ENCODE measurements around the gene L3MBTL4.

Gene L3MBTL4

DNA sequence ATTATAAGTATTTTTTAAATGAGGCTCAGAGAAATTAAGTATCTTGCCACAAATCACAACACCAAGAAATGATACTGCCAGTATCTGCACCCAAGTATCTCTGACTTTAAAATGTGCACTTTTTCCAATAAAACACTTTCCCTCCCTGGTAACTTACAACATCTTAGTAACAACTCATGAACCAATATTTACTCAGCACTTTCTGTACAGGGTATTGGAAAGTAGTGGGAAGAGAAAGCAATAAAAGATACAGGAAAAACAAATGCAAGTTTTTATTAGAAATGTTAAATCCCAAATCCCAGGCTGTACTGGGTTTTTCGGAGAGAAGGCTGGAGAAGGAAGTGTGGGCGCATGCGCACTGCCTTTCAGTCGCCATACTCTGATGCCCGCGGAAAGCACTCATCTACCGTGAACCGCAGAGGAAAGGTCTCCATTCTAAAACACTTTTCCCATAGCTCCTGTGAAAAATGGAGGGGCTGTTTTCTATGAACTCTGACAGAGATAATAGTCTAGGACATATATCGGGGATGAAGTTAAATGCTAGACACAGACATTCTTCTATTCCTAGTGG, 52.1 kb downstream of the L3MBTL4 start:
- no peak for DNase-seq

GRCh38 chr18:6357668-6358067, 57.0 kb downstream of the L3MBTL4 start:
- no peak for DNase-seq

GRCh38 chr18:6355789-6356589, 58.7 kb downstream of the L3MBTL4 start:
- peak; percentile 73 for DNase-seq

- DNase-seq, result peak; percentile 38
Measured at GRCh38 chr18:6352275-6352674, 62.4 kb downstream of the L3MBTL4 start.

- no peak for DNase-seq
Measured at GRCh38 chr18:6342990-6343389, 71.7 kb downstream of the L3MBTL4 start.

GRCh38 chr18:6341709-6342108, 73.0 kb downstream of the L3MBTL4 start:
- no peak for DNase-seq

GRCh38 chr18:6341303-6341702, 73.4 kb downstream of the L3MBTL4 start:
- DNase-seq, result no peak

DNA sequence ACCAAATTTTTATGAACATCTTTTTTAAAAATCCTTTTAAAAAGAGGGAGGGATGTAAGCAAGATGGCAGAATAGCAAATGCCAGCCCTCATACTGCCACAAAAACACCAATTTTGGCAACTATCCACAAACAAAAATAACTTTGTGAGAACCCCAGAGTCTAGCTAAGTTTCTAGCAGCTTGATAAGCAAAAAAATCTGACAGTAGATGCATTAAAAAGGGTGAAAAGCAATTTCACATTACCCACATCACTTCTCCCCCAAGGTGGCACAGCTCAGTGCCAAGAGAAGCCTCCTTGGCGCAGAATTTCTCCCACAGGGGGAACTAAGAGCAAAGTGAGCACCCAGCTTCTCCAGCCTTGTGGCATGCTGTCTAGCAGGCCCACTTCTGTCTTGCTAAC, 74.6 kb downstream of the L3MBTL4 start:
- DNase-seq, result no peak

DNA sequence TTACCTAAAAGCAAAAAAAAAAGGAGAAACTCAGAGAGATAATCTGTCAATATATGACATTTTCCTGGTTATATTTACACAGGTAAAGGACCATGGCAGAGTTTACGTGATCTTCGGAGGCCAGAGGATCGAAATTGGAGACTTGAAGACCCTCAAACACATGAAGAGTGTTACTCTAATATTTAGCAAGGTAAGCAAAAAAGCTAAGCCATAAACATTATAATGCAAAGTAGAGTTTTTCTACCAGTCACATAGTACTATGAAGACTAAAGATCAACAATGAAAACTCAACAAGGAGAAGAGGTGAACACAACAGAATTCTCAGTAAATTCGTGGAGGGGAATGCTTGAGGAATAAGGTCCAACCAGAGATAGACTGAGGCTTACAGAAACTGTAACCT, 78.5 kb downstream of the L3MBTL4 start:
- DNase-seq, result no peak

DNA sequence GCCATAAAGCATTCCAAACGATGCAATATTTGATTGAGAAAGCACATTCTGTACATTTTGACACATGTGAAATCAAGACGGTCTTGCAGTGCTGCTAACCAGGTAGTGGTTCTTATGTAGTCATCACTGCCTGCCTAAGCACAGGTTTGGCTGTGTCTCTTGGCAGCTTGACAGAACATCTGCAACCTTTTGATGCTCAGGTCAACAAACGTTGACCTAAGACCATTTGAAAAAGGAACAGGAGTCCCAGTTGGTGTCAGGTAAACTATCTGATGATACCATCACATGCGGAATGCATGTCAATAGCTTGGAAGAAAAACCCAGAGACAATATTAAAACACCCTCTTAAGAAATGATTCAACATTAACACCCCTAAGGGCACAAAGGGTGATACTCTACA, 80.7 kb downstream of the L3MBTL4 start:
- DNase-seq, result peak; percentile 70

- no peak for DNase-seq
Measured at GRCh38 chr18:6331872-6332271, 82.8 kb downstream of the L3MBTL4 start.

DNA sequence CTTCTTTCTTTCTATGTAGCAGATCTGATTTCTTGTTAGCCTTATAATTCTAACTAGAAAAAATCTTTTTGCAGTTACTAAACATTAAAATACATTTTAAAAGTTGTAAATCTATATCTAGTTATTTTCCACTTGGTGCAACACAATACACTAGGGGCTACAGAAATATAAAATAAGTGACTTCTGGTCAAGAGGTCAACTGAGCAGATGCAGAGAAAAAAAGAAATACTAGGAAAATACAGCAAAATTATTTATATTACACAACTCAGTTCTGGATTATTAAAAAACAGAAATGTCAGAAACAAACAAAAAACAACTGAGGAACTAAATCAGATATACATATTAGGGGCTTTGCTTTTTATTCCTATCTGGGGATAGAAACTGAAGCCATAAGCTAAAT, 83.9 kb downstream of the L3MBTL4 start:
- DNase-seq, result no peak

- DNase-seq, result peak; percentile 34
Measured at GRCh38 chr18:6328621-6329010, 86.1 kb downstream of the L3MBTL4 start.

DNA sequence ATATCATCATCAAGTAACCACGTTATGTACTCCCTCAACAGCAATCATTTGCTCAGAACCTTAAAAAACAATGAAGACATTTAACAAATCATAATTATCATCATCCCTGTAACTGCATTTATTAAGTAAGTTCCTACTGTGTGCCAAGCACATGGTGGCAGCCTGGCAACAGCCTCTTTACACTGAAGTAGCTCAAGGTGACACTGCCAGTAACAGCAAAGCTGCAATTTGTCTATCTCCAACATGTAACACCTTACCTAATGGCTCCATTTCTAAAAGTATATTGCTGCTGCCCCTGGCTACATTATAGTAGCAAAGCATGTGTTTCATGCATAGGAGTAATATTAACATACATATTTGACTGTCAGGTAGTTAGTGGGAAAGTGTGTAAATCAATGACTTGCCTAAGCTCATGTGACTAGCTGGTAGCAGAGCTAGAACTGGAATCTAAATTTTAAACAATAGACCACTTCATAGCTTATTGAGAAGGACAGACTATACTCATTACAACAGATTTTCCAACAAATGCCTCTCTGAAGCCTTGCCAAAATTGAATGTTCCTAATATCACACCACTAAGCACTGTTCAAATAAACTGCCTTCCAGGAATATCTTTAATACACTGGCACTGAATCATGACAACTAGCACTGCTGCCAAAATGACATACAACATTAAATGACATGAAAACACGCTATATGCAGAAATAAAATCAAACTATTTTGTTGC, 86.7 kb downstream of the L3MBTL4 start:
- peak; percentile 60 for DNase-seq

- no peak for DNase-seq
Measured at GRCh38 chr18:6327485-6327884, 87.2 kb downstream of the L3MBTL4 start.

GRCh38 chr18:6326566-6326965, 88.1 kb downstream of the L3MBTL4 start:
- no peak for DNase-seq

GRCh38 chr18:6323319-6323889, 91.3 kb downstream of the L3MBTL4 start:
- DNase-seq, result no peak

DNA sequence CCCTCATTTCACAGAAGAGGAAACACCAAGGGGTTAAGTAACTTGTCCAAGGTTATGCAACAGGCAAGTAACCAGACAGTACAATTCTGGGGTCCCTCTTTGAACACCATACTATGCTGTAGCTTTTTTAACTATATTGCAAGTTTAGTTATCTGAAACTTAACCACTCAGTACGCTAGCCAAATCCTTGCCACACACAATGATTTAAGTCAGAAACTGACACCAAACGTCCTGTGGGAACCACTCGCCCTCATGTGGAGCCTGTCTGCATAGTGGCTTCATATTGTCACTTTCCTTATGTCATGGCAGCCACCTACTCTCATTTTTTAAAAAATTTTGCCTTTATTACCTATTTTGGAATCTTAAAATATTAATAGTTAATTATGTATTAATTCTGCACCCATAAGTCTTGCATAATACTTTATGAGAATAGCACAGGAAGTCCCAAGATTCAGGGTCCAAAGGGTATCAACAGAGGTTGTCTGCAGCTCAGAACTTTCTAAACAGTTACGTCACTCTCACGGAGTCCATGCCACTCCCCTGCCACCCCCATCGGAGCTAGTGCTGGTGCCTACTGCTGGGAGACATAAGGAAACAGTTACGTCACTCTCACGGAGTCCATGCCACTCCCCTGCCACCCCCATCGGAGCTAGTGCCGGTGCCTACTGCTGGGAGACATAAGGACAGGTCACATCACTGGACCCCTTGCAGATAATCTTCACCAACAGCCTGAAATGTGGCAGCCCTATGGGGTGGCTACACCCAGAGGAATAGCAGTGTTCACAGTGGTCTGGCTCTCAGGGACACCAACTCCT, 99.0 kb downstream of the L3MBTL4 start:
- no peak for DNase-seq

DNA sequence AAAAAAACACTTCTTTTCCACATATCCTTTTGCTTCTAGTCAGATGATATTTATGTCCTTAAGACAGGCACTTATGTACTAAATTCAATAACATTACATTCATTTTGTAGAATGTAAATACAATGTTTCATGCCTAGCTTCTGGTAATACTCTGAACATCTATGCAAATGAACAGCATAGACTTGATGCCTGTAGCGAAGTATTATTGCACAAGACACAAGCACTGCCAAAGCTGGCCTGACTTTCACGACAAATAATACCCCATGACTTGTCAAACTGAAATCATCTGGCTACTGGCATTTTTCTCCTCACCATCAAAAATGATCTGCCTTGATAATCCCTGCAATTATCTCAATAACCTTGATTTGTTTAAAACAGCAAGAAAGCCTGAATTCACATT, 101.3 kb downstream of the L3MBTL4 start:
- DNase-seq, result no peak

DNA sequence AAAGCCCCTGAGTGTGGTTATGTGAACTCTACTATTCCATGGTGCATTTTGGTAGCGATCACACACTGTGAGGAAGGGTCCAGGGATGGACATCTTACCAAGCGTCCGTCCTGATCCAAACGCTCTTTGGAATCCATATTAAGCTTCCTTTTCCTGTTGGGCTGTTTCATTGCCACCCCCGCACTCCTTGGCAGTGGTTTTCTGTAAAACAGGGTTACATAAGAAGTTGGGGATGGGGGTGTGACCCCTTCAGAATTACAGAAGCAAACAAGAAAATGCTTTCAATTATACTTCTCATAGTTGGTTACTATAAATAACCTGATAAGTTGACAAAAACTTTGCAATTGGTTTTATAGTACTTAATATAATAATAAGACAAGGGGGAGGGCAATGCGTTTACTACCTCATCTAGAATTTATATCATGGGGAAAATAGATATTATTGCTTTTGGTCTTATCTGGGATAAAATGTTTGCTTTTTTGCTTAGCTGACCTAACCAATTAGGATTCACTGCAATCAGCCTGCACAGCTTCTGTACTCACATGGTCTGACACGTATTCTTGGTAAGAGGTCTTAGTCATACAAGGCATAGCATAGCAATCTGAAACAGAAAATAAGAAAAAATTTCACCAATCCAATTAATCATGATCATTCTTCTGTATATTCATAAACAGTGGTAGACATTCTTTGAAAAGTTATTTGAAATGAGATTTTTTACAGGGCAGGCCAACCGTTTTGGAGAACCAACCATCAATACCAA, 103.1 kb downstream of the L3MBTL4 start:
- DNase-seq, result no peak

DNA sequence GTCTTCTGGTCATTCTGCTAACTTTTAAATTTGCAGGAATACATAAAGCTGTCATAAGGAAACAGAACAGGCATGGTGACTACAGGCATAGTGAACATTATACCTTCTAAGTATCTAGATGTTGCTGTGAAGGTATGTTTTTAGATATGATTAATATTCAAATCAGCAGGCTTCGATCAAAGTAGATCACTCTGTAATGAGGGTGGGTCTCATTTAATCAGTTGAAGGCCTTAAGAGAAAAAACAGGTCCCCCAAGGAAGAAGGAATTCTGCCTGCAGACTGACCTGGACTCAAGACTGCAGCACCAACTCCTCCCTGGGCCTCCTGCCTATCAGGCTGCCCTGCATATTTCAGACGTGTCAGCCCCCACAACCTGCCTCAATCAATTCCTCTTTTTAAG, 104.0 kb downstream of the L3MBTL4 start:
- DNase-seq, result no peak

GRCh38 chr18:6297875-6298274, 116.8 kb downstream of the L3MBTL4 start:
- DNase-seq, result no peak
